Measurements from ENCODE around the gene PLCH2.

- no peak for TF ChIP-seq CTCF (conservative IDR thresholded peaks at IDR 0.05; ENCODE audit: low read depth, low read length)
- TF ChIP-seq EZH2 (IDR thresholded peaks at IDR 0.05; ENCODE audit: borderline replicate concordance, low read depth, low read length, poor library complexity, severe bottlenecking), result no peak
These were observed 5.0 kb upstream of the PLCH2 start for GRCh38 chr1:2471159-2471471.

All from A673 (cell line).